ENCODE data around the gene PDE8B.

PDE8B gene

GRCh38 chr5:77366717-77367500 lies 156.4 kb downstream of the PDE8B start:
- no peak for TF ChIP-seq CTCF (IDR thresholded peaks at IDR 0.05; ENCODE audit: control extremely low read depth, extremely low read depth, low read depth, missing control alignments)
- ChIA-PET POLR2A (interaction anchor here (0.7 kb wide), 1 partner anchor 12 kb away, joined by 5 read pairs; no protein-coding TSS in a partner anchor), CTCF (interaction anchor here (1.4 kb wide), 1 partner anchor 29 kb away, joined by 3 read pairs; no protein-coding TSS in a partner anchor)
- no peak for DNase-seq (ENCODE audit: extremely low spot score)

- ChIA-PET CTCF (no interaction called here), POLR2A (no interaction called here)
- TF ChIP-seq CTCF (IDR thresholded peaks at IDR 0.05; ENCODE audit: control extremely low read depth, extremely low read depth, low read depth, missing control alignments) = no peak
- no peak for DNase-seq (ENCODE audit: extremely low spot score)
These were observed 157.3 kb downstream of the PDE8B start for GRCh38 chr5:77367741-77368140.

- TF ChIP-seq CTCF (IDR thresholded peaks at IDR 0.05; ENCODE audit: control extremely low read depth, extremely low read depth, low read depth, missing control alignments) = no peak
- ChIA-PET CTCF (interaction anchor here (1.0 to 1.5 kb wide), 2 partner anchors 9 kb away, joined by 3 read pairs; no protein-coding TSS in a partner anchor), POLR2A (no interaction called here)
- no peak for DNase-seq (ENCODE audit: extremely low spot score)
These were observed 157.9 kb downstream of the PDE8B start for GRCh38 chr5:77368367-77368766.

- TF ChIP-seq CTCF (IDR thresholded peaks at IDR 0.05; ENCODE audit: control extremely low read depth, extremely low read depth, low read depth, missing control alignments) = no peak
- ChIA-PET CTCF (interaction anchor here (1.5 kb wide), 1 partner anchor 8 kb away, joined by 3 read pairs; no protein-coding TSS in a partner anchor), POLR2A (no interaction called here)
- no peak for DNase-seq (ENCODE audit: extremely low spot score)
These were observed 159.1 kb downstream of the PDE8B start for GRCh38 chr5:77369566-77369965.

- ChIA-PET CTCF (no interaction called here), POLR2A (no interaction called here)
- DNase-seq (ENCODE audit: extremely low spot score) = no peak
- TF ChIP-seq CTCF (IDR thresholded peaks at IDR 0.05; ENCODE audit: control extremely low read depth, extremely low read depth, low read depth, missing control alignments) = no peak
These were observed 164.2 kb downstream of the PDE8B start for GRCh38 chr5:77374686-77375085.

GRCh38 chr5:77376609-77377300 lies 166.3 kb downstream of the PDE8B start:
- TF ChIP-seq CTCF (IDR thresholded peaks at IDR 0.05; ENCODE audit: control extremely low read depth, extremely low read depth, low read depth, missing control alignments) = no peak
- POLR2A ChIA-PET = no interaction called here
- CTCF ChIA-PET = no interaction called here
- no peak for DNase-seq (ENCODE audit: extremely low spot score)

Measured in GM10248 (cell line).